MG63 (cell line): Measurements from ENCODE around the gene RAMP1. TPM values are rescaled to one million over a fixed set of nuclear protein-coding genes. Genes with fewer than 3 reads are reported as not detected.
A peak's percentile ranks its signal among the peaks of the same experiment; 100 is the strongest.

ENCODE experiments used
- DNase-seq: peaks from one replicate; pipeline ENCODE4 v3.0.0-alpha.2; 2020
- H3K27me3 ChIP-seq: fragments of 250-450 bp; sonication (Bioruptor Pico); 2 replicates; pipeline ENCODE4 v1.5.1; 2020; ENCODE audit warnings: mild to moderate bottlenecking, moderate library complexity
- H3K36me3 ChIP-seq: fragments of 250-450 bp; sonication (Bioruptor Pico); 2 replicates; pipeline ENCODE4 v1.5.1; 2020; ENCODE audit warnings: mild to moderate bottlenecking, moderate library complexity
- H3K4me3 ChIP-seq: fragments of 250-450 bp; sonication (Bioruptor Pico); 2 replicates; pipeline ENCODE4 v1.5.1; 2020; ENCODE audit warnings: mild to moderate bottlenecking, moderate library complexity
- H3K9me3 ChIP-seq: fragments of 250-450 bp; sonication (Bioruptor Pico); 2 replicates; pipeline ENCODE4 v1.5.1; 2020; ENCODE audit warnings: mild to moderate bottlenecking, moderate library complexity
- total RNA-seq: library from RNA; depleted of rRNA; stranded (reverse); fragments of >200 nt; shearing (Covaris generic); gene quantifications from 2 replicates; pipeline ENCODE4 v1.2.3, GENCODE V29; 2014; ENCODE audit warnings: low replicate concordance

Gene RAMP1
- total RNA-seq, 1 experiment from 2014 or later = 192 TPM

- no peaks in the 10 kb centered on the region for H3K27me3 ChIP-seq
- no peak overlapping the region for H3K4me3 ChIP-seq
- H3K36me3 ChIP-seq = peaks cover 6% of the 10 kb centered on the region
- H3K9me3 ChIP-seq = 0 out of 2 replicates have a peak, but pooled peaks cover 2% of the 10 kb centered on the region
- DNase-seq = no peak
These were observed 56.2 kb downstream of the RAMP1 start for GRCh38 chr2:237915576-237915975.

- Histone ChIP-seq H3K36me3 (peaks cover 2% of the 10 kb centered on the region; the same call in 1 of the 2 replicates), H3K4me3 (no peak overlapping the region), H3K9me3 (no peaks in the 10 kb centered on the region), H3K27me3 (no peaks in the 10 kb centered on the region)
- no peak for DNase-seq
These were observed 56.9 kb downstream of the RAMP1 start for GRCh38 chr2:237916296-237916695.

GRCh38 chr2:237917696-237918374 lies 58.4 kb downstream of the RAMP1 start:
- Histone ChIP-seq H3K27me3 (no peaks in the 10 kb centered on the region), H3K9me3 (no peaks in the 10 kb centered on the region), H3K4me3 (no peak overlapping the region), H3K36me3 (peaks cover 8% of the 10 kb centered on the region; the same call in 1 of the 2 replicates)
- no peak for DNase-seq

DNA sequence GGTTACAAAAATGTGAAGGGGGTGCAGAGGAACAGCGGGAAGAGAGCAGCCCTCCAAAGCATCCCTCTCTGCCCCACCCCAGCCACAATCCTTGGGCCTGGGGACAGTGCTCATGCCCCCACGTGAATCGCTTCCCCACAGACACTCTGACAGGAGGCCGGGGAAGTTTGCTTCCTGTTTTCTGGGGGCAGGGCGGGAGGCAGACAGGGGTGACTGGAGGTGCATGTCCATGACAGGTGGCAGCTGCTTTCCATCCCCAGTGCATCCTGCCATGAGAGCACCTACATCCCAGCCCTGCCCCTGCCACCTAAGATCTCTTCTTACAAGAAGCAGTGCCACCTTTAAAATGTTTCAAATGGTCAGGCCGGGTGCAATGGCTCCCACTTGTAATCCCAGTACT lies 60.2 kb downstream of the RAMP1 start:
- Histone ChIP-seq H3K9me3 (no peaks in the 10 kb centered on the region), H3K36me3 (peaks cover 8% of the 10 kb centered on the region; the same call in 1 of the 2 replicates), H3K4me3 (no peak overlapping the region), H3K27me3 (no peaks in the 10 kb centered on the region)
- DNase-seq = no peak

- no peaks in the 10 kb centered on the region for H3K27me3 ChIP-seq
- no peak for DNase-seq
- peaks cover 7% of the 10 kb centered on the region; the same call in 1 of the 2 replicates for H3K36me3 ChIP-seq
These were observed 61.2 kb downstream of the RAMP1 start for GRCh38 chr2:237920673-237921072.

DNA sequence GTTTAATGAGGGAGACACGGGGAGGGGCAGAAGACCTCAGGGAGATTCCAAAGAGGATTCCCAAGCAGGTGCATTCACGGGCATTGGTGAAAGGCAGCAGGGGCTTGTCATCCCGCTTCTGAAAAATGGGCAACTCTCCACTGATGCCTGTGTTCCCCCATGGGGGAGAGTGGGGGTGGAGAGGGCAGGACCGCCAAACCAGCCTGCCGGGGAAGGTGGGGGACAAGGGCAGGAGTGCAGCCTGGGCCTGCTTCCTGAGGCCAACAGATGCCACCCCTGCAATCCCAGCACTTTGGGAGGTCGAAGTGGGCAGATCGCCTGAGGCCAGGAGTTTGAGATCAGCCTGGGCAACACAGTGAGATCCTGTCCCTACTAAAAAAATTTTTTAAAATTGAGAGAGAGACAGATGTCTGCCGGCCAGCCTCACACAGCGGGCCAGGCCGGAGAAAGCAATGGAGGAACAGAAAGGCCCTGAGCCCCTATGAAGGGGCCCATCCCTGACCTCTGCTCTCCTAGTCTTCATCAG lies 62.6 kb downstream of the RAMP1 start:
- Histone ChIP-seq H3K9me3 (no peaks in the 10 kb centered on the region; the same call in 1 of the 2 replicates), H3K27me3 (no peaks in the 10 kb centered on the region), H3K36me3 (0 out of 2 replicates have a peak, but pooled peaks cover 6% of the 10 kb centered on the region), H3K4me3 (no peak overlapping the region)
- no peak for DNase-seq

More at GRCh38 chr2:237920673-237921072, 61.2 kb downstream of the RAMP1 start:
- Histone ChIP-seq H3K4me3 (no peak overlapping the region), H3K9me3 (no peaks in the 10 kb centered on the region)

GRCh38 chr2:237922641-237923361 lies 63.4 kb downstream of the RAMP1 start:
- Histone ChIP-seq H3K36me3 (0 out of 2 replicates have a peak, but pooled peaks cover 6% of the 10 kb centered on the region), H3K4me3 (no peak overlapping the region; the same call in 1 of the 2 replicates), H3K9me3 (peaks cover 2% of the 10 kb centered on the region), H3K27me3 (no peaks in the 10 kb centered on the region)
- DNase-seq = peak; percentile 60

- Histone ChIP-seq H3K27me3 (no peaks in the 10 kb centered on the region), H3K9me3 (peaks cover 10% of the 10 kb centered on the region), H3K4me3 (peak overlapping the region; percentile 24), H3K36me3 (0 out of 2 replicates have a peak, but pooled peaks cover 6% of the 10 kb centered on the region)
- peak; percentile 76 for DNase-seq
These were observed 64.2 kb downstream of the RAMP1 start for GRCh38 chr2:237923481-237924163.

DNA sequence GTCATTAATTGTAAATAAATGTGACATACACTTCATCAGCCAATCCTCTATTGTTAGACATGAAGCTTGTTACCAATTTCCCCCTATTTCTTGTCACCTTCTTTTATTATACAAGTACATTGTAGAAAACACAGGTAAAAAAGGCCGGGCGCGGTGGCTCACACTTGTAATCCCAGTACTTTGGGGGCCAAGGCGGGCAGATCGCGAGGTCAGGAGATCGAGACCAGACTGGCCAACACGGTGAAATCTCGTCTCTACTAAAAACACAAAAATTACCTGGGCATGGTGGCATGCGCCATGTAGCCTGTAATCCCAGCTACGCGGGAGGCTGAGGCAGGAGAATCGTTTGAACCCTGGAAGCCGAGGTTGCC lies 64.7 kb downstream of the RAMP1 start:
- H3K27me3 ChIP-seq = no peaks in the 10 kb centered on the region
- no peak for DNase-seq
- H3K36me3 ChIP-seq = 0 out of 2 replicates have a peak, but pooled peaks cover 6% of the 10 kb centered on the region
- no peak overlapping the region for H3K4me3 ChIP-seq
- peaks cover 13% of the 10 kb centered on the region for H3K9me3 ChIP-seq

- DNase-seq = no peak
- no peaks in the 10 kb centered on the region for H3K36me3 ChIP-seq
- H3K4me3 ChIP-seq = no peak overlapping the region
- H3K27me3 ChIP-seq = no peaks in the 10 kb centered on the region
- peaks cover 13% of the 10 kb centered on the region for H3K9me3 ChIP-seq
These were observed 67.7 kb downstream of the RAMP1 start for GRCh38 chr2:237927135-237927534.

- peaks cover 13% of the 10 kb centered on the region for H3K9me3 ChIP-seq
- H3K36me3 ChIP-seq = no peaks in the 10 kb centered on the region
- no peaks in the 10 kb centered on the region for H3K27me3 ChIP-seq
- DNase-seq = no peak
- H3K4me3 ChIP-seq = no peak overlapping the region
These were observed 68.6 kb downstream of the RAMP1 start for GRCh38 chr2:237927986-237928385.

DNA sequence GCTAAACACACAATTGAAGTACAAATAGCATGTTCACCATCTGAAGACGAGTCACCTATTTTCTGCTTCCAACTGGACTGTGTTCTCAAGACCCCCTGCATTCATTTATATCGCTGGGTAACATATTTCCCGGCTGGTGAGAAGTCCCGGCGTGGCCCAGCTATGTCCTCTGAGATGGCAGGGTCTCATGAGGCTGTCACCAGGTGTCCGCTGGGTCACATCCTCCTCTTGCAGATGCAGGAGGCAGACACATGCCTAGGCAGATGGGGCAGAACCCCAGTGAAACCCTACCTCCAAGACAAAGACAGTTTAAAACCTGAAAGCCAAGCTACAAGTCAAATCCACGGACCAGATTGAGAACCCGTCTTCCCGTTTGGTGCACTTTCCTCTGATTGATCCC lies 70.6 kb downstream of the RAMP1 start:
- H3K9me3 ChIP-seq = peaks cover 13% of the 10 kb centered on the region
- H3K4me3 ChIP-seq = no peak overlapping the region
- no peak for DNase-seq
- H3K36me3 ChIP-seq = no peaks in the 10 kb centered on the region
- H3K27me3 ChIP-seq = no peaks in the 10 kb centered on the region

DNA sequence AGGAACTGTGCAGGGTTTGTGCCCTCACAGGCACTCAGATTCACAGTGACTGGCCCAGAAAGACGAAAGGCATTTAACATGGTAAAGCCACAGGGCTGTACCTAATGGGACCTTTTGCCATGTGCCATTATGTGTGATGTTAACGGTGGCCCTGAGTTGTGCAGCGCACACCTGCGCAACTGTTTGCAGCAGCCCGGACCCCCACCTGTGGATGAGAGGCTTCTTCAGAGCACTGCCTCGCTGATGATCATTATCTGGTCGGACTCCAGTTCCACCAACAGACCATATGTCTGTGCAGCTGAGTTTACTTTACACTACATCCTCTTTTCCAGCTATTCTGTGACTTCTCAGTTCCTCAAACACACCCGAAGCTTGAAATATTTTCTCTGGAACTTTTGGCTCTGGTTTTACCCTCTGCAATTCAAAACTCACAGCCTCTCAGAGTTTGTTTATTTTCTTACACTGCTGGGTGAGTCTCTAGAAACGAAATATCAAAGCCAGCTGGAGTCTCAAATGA lies 71.8 kb downstream of the RAMP1 start:
- Histone ChIP-seq H3K4me3 (no peak overlapping the region), H3K9me3 (peaks cover 13% of the 10 kb centered on the region), H3K36me3 (no peaks in the 10 kb centered on the region), H3K27me3 (no peaks in the 10 kb centered on the region)
- peak; percentile 15 for DNase-seq

GRCh38 chr2:237932731-237933131 lies 73.3 kb downstream of the RAMP1 start:
- DNase-seq = peak; percentile 62
- Histone ChIP-seq H3K36me3 (no peaks in the 10 kb centered on the region), H3K9me3 (peaks cover 12% of the 10 kb centered on the region), H3K4me3 (no peak overlapping the region), H3K27me3 (no peaks in the 10 kb centered on the region)

GRCh38 chr2:237934186-237934585 lies 74.8 kb downstream of the RAMP1 start:
- Histone ChIP-seq H3K27me3 (no peaks in the 10 kb centered on the region), H3K9me3 (no peaks in the 10 kb centered on the region; the same call in 1 of the 2 replicates), H3K4me3 (no peak overlapping the region), H3K36me3 (no peaks in the 10 kb centered on the region)
- DNase-seq = no peak

DNA sequence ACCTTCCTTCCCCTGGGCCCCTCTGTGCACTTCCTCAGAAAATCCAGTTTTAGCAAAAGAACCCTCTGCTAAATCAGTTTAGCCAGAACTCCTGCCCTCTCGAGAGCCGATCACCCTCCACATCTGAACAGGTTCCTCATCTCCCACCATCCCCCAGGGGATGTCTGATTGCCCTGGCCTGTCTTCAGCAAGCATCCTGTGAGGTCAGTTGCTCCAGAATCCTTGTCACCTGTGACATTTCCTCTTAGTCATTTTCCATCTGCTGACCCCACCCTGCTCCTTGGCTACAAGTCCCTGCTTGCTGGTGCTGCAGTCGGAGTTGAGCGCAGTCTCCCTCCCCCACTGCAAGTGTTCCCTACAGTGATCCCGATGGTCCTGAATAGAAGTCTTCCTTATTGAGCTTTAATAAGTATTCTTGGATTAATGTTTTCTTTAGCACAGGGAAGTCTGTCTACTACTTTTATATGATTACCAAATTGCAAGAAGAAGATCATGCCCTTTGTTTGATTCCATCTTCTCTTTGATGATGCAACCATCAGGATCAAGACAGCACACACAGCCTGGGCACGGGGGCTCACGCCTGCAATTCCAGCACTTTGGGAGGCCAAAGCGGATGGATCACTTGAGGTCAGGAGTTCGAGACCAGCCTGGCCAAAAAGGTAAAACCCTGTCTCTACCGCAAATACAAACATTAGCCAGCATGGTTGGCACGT lies 76.5 kb downstream of the RAMP1 start:
- DNase-seq = peak; percentile 16
- H3K36me3 ChIP-seq = no peaks in the 10 kb centered on the region
- H3K4me3 ChIP-seq = no peak overlapping the region
- H3K9me3 ChIP-seq = no peaks in the 10 kb centered on the region
- no peaks in the 10 kb centered on the region for H3K27me3 ChIP-seq
